NCI-H82 treated with DMSO at 0.1 percent for 48 hours (cell line): Measurements from ENCODE around the gene ZBTB40.

Experiments
- DNase-seq: peaks from one replicate; lab custom pipeline; 2025; ENCODE audit not compliant: unreplicated experiment; lab: John Stamatoyannopoulos, UW

Gene ZBTB40

GRCh38 chr1:22553991-22554522 lies 102.4 kb downstream of the ZBTB40 start:
- DNase-seq, result no peak

- DNase-seq, result no peak
Measured at GRCh38 chr1:22555371-22555656, 103.7 kb downstream of the ZBTB40 start.

- no peak for DNase-seq
Measured at GRCh38 chr1:22556391-22557104, 104.9 kb downstream of the ZBTB40 start.

GRCh38 chr1:22557341-22557950 lies 105.8 kb downstream of the ZBTB40 start:
- peak; percentile 67 for DNase-seq

GRCh38 chr1:22562584-22563583 lies 111.2 kb downstream of the ZBTB40 start, which contains the start of gene EPHA8:
Gene EPHA8, plus strand, starts transcription at chr1:22563489. Its CDS starts 147 bp downstream, at chr1:22563636.
- no peak for DNase-seq

- no peak for DNase-seq
Measured at GRCh38 chr1:22563671-22564602, 112.3 kb downstream of the ZBTB40 start.

GRCh38 chr1:22566161-22566560 lies 114.5 kb downstream of the ZBTB40 start:
- DNase-seq, result no peak

GRCh38 chr1:22567197-22567596 lies 115.5 kb downstream of the ZBTB40 start:
- DNase-seq, result no peak

- no peak for DNase-seq
Measured at GRCh38 chr1:22567994-22568393, 116.3 kb downstream of the ZBTB40 start.

GRCh38 chr1:22569269-22569668 lies 117.6 kb downstream of the ZBTB40 start:
- DNase-seq, result no peak

- no peak for DNase-seq
Measured at GRCh38 chr1:22570140-22570909, 118.7 kb downstream of the ZBTB40 start.

- DNase-seq, result no peak
Measured at GRCh38 chr1:22572818-22573217, 121.2 kb downstream of the ZBTB40 start.

- no peak for DNase-seq
Measured at GRCh38 chr1:22573237-22573636, 121.6 kb downstream of the ZBTB40 start.

- no peak for DNase-seq
Measured at GRCh38 chr1:22575532-22576149, 124.0 kb downstream of the ZBTB40 start.

- no peak for DNase-seq
Measured at GRCh38 chr1:22576150-22576544, 124.5 kb downstream of the ZBTB40 start.

- no peak for DNase-seq
Measured at GRCh38 chr1:22576617-22577016, 125.0 kb downstream of the ZBTB40 start.

GRCh38 chr1:22578732-22579361 lies 127.2 kb downstream of the ZBTB40 start:
- no peak for DNase-seq

- DNase-seq, result no peak
Measured at GRCh38 chr1:22579541-22580155, 128.0 kb downstream of the ZBTB40 start.
